Mucosa of rectum (tissue), 2 donors: ENCODE results near the gene STEAP4.

Experiments
- H3K27ac ChIP-seq, 2 donors: one replicate each; pipeline ENCODE4 v1.7.0; 2013; ENCODE audit warnings: inconsistent platforms in 2 of 2, low read depth in 2 of 2, low read length in 2 of 2
- H3K27me3 ChIP-seq, 2 donors: one replicate each; pipeline ENCODE4 v1.7.0; 2013; ENCODE audit warnings: low read length in 2 of 2; ENCODE audit not compliant: control insufficient read depth in 2 of 2, insufficient read depth in 2 of 2
- H3K36me3 ChIP-seq, 2 donors: one replicate each; pipeline ENCODE4 v1.7.0; 2013; ENCODE audit warnings: low read length in 2 of 2; ENCODE audit not compliant: control insufficient read depth in 2 of 2, insufficient read depth in 2 of 2
- H3K4me1 ChIP-seq, 2 donors: one replicate each; pipeline ENCODE4 v1.7.0; 2013; ENCODE audit warnings: low read length in 2 of 2, mild to moderate bottlenecking in 1 of 2; ENCODE audit not compliant: control insufficient read depth in 2 of 2, insufficient read depth in 2 of 2
- H3K4me3 ChIP-seq, 2 donors: one replicate each; pipeline ENCODE4 v1.7.0; 2013; ENCODE audit warnings: low read length in 2 of 2
- H3K9ac ChIP-seq, 2 donors: one replicate each; pipeline ENCODE4 v1.7.0; 2013; ENCODE audit warnings: low read length in 2 of 2, low read depth in 1 of 2, mild to moderate bottlenecking in 1 of 2
- H3K9me3 ChIP-seq, 2 donors: one replicate each; pipeline ENCODE4 v1.7.0; 2013; ENCODE audit warnings: low read length in 2 of 2; ENCODE audit not compliant: control insufficient read depth in 2 of 2
- donor health status: healthy.
- donor health status: Normal muscosa, but diverticular disease.

Gene STEAP4

DNA sequence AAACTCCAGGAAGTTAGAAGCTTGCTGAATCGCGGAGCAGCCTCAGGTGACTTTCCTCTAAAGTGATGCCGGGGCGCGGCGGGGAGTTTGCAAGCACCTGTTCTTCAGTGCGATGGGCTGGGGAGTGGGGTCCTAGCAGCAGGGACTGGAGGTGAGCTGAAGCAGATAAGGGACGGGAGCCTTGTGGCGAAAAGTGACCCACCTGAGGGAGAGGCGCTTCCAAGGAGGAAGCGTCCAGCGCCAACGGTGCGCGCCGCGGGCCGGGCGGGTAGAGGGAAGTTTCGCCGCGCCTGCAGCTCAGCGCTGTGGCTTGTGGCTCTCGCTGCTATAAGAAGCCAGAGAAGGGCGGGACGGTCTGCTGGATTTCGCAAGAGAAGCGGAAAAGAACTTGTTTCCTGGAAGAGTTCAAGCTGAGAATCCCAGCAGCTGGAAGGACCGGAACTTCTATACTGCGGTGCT lies at the start of gene STEAP4:
STEAP4 (minus strand) TSS at position 305 of the 459 bp plus-strand sequence. CDS start 22,625 bp downstream, outside the sequence.
- Histone ChIP-seq H3K9me3 (no peaks in the 10 kb centered on the region), H3K4me1 (peaks cover 0 to 4% of the 10 kb centered on the region in 2 donors), H3K27ac (peak within 1 kb of the TSS in 1 of 2 donors; percentile 16), H3K36me3 (no peaks in the 10 kb centered on the region), H3K4me3 (peak within 1 kb of the TSS; percentile 62 to 68), H3K9ac (peak within 1 kb of the TSS in 1 of 2 donors; percentile 24), H3K27me3 (no peaks in the 10 kb centered on the region)

GRCh38 chr7:88355011-88355410 lies 48.3 kb upstream of the STEAP4 start:
- no peak overlapping the region for H3K4me3 ChIP-seq
- H3K36me3 ChIP-seq, result no peaks in the 10 kb centered on the region
- peaks cover 0 to 3% of the 10 kb centered on the region in 2 donors for H3K4me1 ChIP-seq
- H3K9me3 ChIP-seq, result no peaks in the 10 kb centered on the region
- H3K9ac ChIP-seq, result no peak overlapping the region
- H3K27me3 ChIP-seq, result no peaks in the 10 kb centered on the region
- no peak overlapping the region for H3K27ac ChIP-seq

DNA sequence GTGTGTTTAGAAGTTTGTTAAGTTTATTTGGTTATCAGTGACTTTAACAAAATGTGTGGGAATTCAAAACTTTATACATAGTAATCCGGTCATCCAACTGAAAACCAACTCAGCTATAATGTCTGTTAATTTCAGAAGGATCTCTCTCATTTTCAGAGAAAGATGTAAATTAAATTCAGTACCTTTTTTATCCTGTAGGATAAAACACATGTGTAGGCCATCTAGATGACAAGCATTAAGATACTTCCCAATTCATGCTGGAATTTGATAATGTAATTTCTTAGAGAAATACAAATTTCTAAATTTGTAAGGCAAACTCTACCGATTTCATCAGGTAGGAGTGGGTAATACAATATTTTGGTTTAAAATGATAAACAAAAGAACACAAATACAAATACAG lies 43.4 kb upstream of the STEAP4 start:
- H3K9ac ChIP-seq, result no peak overlapping the region
- no peaks in the 10 kb centered on the region for H3K9me3 ChIP-seq
- no peak overlapping the region for H3K4me3 ChIP-seq
- H3K27me3 ChIP-seq, result no peaks in the 10 kb centered on the region
- H3K36me3 ChIP-seq, result no peaks in the 10 kb centered on the region
- H3K27ac ChIP-seq, result no peak overlapping the region
- no peaks in the 10 kb centered on the region for H3K4me1 ChIP-seq

DNA sequence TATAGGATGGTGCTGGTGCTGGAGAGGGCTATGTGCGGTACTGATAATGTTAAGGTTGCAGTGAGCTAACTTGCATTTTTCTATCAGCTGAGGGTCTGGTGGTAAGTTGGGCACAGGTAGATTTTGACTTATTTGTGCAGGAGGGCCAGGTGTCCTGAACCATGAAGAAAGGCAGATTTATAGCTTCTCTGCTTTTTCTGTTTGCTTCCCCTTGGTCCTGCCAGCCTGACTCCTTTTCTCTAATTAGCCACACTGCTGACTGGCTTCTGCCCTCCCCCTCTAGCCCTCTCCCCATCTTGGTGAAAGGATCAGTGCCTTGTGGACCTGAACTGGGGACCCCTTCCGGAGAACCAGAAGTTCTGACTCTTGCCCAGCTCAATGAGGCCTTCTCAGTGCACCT lies 40.8 kb upstream of the STEAP4 start:
- Histone ChIP-seq H3K9ac (no peak overlapping the region), H3K27ac (no peak overlapping the region), H3K9me3 (no peaks in the 10 kb centered on the region), H3K4me1 (no peaks in the 10 kb centered on the region), H3K36me3 (no peaks in the 10 kb centered on the region), H3K4me3 (no peak overlapping the region), H3K27me3 (peaks cover 0 to 4% of the 10 kb centered on the region in 2 donors)

GRCh38 chr7:88347090-88347489 lies 40.4 kb upstream of the STEAP4 start:
- Histone ChIP-seq H3K36me3 (no peaks in the 10 kb centered on the region), H3K4me1 (no peaks in the 10 kb centered on the region), H3K27ac (no peak overlapping the region), H3K4me3 (no peak overlapping the region), H3K9me3 (no peaks in the 10 kb centered on the region), H3K27me3 (peaks cover 0 to 4% of the 10 kb centered on the region in 2 donors), H3K9ac (no peak overlapping the region)

GRCh38 chr7:88346357-88346756 lies 39.7 kb upstream of the STEAP4 start:
- H3K36me3 ChIP-seq, result no peaks in the 10 kb centered on the region
- H3K9me3 ChIP-seq, result no peaks in the 10 kb centered on the region
- H3K4me1 ChIP-seq, result no peaks in the 10 kb centered on the region
- H3K27ac ChIP-seq, result no peak overlapping the region
- H3K4me3 ChIP-seq, result no peak overlapping the region
- H3K9ac ChIP-seq, result no peak overlapping the region
- H3K27me3 ChIP-seq, result peaks cover 0 to 4% of the 10 kb centered on the region in 2 donors

- Histone ChIP-seq H3K27me3 (peaks cover 0 to 4% of the 10 kb centered on the region in 2 donors), H3K27ac (no peak overlapping the region), H3K9me3 (no peaks in the 10 kb centered on the region), H3K4me1 (no peaks in the 10 kb centered on the region), H3K4me3 (no peak overlapping the region), H3K36me3 (no peaks in the 10 kb centered on the region), H3K9ac (no peak overlapping the region)
These were observed 38.5 kb upstream of the STEAP4 start for GRCh38 chr7:88344956-88345832.

DNA sequence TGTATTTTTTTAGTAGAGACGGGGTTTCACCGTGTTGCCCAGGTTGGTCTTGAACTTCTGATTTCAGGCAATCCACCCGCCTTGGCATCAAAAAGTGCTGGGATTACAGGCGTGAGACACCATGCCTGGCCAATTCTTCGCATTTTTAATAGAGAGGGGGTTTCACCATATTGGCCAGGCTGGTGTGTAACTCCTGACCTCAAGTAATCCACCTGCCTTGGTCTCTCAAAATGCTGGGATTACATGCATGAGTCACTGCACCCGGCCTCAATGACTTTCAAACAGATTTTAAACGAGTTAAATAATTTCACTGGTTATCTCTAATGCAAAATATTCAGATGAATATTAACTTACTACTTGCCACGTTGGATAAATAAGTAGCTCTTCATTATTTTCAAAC lies 37.6 kb upstream of the STEAP4 start:
- Histone ChIP-seq H3K27me3 (peaks cover 0 to 4% of the 10 kb centered on the region in 2 donors), H3K9me3 (no peaks in the 10 kb centered on the region), H3K36me3 (no peaks in the 10 kb centered on the region), H3K9ac (no peak overlapping the region), H3K4me3 (no peak overlapping the region), H3K27ac (no peak overlapping the region), H3K4me1 (no peaks in the 10 kb centered on the region)

GRCh38 chr7:88339195-88339922 lies 32.7 kb upstream of the STEAP4 start:
- Histone ChIP-seq H3K4me1 (no peaks in the 10 kb centered on the region), H3K36me3 (no peaks in the 10 kb centered on the region), H3K27me3 (peaks cover 0 to under 1% of the 10 kb centered on the region in 2 donors), H3K27ac (no peak overlapping the region), H3K4me3 (no peak overlapping the region), H3K9ac (no peak overlapping the region), H3K9me3 (no peaks in the 10 kb centered on the region)

GRCh38 chr7:88338503-88338902 lies 31.8 kb upstream of the STEAP4 start:
- Histone ChIP-seq H3K9ac (no peak overlapping the region), H3K27me3 (no peaks in the 10 kb centered on the region), H3K4me1 (no peaks in the 10 kb centered on the region), H3K36me3 (no peaks in the 10 kb centered on the region), H3K4me3 (no peak overlapping the region), H3K9me3 (no peaks in the 10 kb centered on the region), H3K27ac (no peak overlapping the region)
